DOHH2 (cell line): ENCODE measurements around the gene IPO9.
"Not testable (repeated sequence)": the region's sequence is repeated elsewhere in the genome, so short reads cannot be mapped to it uniquely, and the experiment has no call there.

Experiments used
- H3F3A ChIP-seq: fragments of 200-600 bp; sonication (generic), shearing (Covaris generic); 2 replicates; pipeline ENCODE4 v1.6.0; 2016; ENCODE audit warnings: antibody characterized with exemption, mild to moderate bottlenecking; ENCODE audit not compliant: control insufficient read depth, insufficient read depth
- H3K27ac ChIP-seq: fragments of 200-600 bp; sonication (generic); 2 replicates; pipeline ENCODE4 v1.5.1; 2014; ENCODE audit warnings: low read depth, mild to moderate bottlenecking, low read length, moderate library complexity
- H3K27me3 ChIP-seq: fragments of 200-600 bp; sonication (generic); 2 replicates; pipeline ENCODE4 v1.6.1; 2014; ENCODE audit warnings: mild to moderate bottlenecking, low read length, mixed read lengths; ENCODE audit not compliant: control insufficient read depth
- H3K36me3 ChIP-seq: fragments of 200-600 bp; sonication (generic); 2 replicates; pipeline ENCODE4 v1.6.1; 2014; ENCODE audit warnings: mild to moderate bottlenecking, low read length, moderate library complexity, mixed read lengths; ENCODE audit not compliant: control insufficient read depth
- H3K4me1 ChIP-seq: fragments of 200-600 bp; sonication (generic); 2 replicates; pipeline ENCODE4 v1.6.1; 2014; ENCODE audit warnings: mild to moderate bottlenecking, low read length, mixed read lengths; ENCODE audit not compliant: control insufficient read depth
- H3K4me2 ChIP-seq: fragments of 200-600 bp; sonication (generic); 2 replicates; pipeline ENCODE4 v1.6.0; 2014; ENCODE audit warnings: mild to moderate bottlenecking, low read length, moderate library complexity
- H3K4me3 ChIP-seq: fragments of 200-600 bp; sonication (generic); 2 replicates; pipeline ENCODE4 v1.5.1; 2014; ENCODE audit warnings: mild to moderate bottlenecking, low read length, mixed read lengths
- H3K79me2 ChIP-seq: fragments of 200-600 bp; sonication (generic); 2 replicates; pipeline ENCODE4 v1.6.1; 2014; ENCODE audit warnings: mild to moderate bottlenecking, low read length, mixed read lengths; ENCODE audit not compliant: control insufficient read depth
- H3K9me2 ChIP-seq: fragments of 200-600 bp; sonication (generic); replicated peaks from 2 replicates; pipeline ENCODE4 v1.6.1; 2014; ENCODE audit warnings: mild to moderate bottlenecking, low read length, mixed read lengths; ENCODE audit not compliant: control insufficient read depth
- H3K9me3 ChIP-seq: fragments of 200-600 bp; sonication (generic); 2 replicates; pipeline ENCODE4 v1.6.1; 2014; ENCODE audit warnings: antibody characterized with exemption, low read length, mixed read lengths; ENCODE audit not compliant: control insufficient read depth, insufficient read depth
- H4K20me1 ChIP-seq: fragments of 200-600 bp; sonication (generic); 2 replicates; pipeline ENCODE4 v1.6.0; 2014; ENCODE audit warnings: low read depth, mild to moderate bottlenecking, antibody characterized with exemption, low read length, moderate library complexity; ENCODE audit not compliant: control insufficient read depth, insufficient read depth
- CTCF ChIP-seq: fragments of 200-600 bp; sonication (generic); IDR thresholded peaks from one replicate; pipeline ENCODE4 v1.5.1; 2014; ENCODE audit warnings: antibody characterized with exemption, mild to moderate bottlenecking, low read depth, low read length; ENCODE audit not compliant: poor library complexity, severe bottlenecking
- EZH2phosphoT487 ChIP-seq: fragments of 200-600 bp; sonication (generic); IDR thresholded peaks from 2 replicates; pipeline ENCODE4 v1.6.1; 2017; ENCODE audit warnings: borderline replicate concordance, mild to moderate bottlenecking, antibody characterized with exemption, low read length, moderate library complexity, mixed read lengths

The IPO9 gene

DNA sequence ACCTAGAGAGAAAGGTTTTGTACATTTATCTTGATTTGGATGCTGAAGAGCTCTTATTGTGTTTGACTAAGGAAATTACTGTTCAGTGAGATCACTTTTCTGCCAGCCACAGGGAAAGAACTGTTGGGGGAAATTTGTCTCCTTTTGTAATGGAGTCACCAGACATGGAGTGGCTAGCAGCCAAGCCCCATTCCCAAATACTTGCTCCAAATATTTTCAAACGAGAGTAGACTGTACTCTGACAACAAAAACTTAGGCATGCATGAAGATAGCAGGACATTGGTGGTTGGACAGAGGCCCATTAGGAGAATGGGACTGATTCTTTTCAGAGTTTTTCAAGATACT lies 21.1 kb downstream of the IPO9 start:
- H3K4me2 ChIP-seq = no peak overlapping the region
- H3K79me2 ChIP-seq = peaks cover 42% of the 10 kb centered on the region
- H3F3A ChIP-seq = no peaks in the 10 kb centered on the region; the same call in 1 of the 2 replicates
- TF ChIP-seq CTCF = no peak
- no peak for TF ChIP-seq EZH2phosphoT487
- H4K20me1 ChIP-seq = peaks cover 6% of the 10 kb centered on the region; the same call in 1 of the 2 replicates
- H3K4me3 ChIP-seq = no peak overlapping the region
- H3K27ac ChIP-seq = no peak overlapping the region
- peaks cover 82% of the 10 kb centered on the region for H3K36me3 ChIP-seq
- no peaks in the 10 kb centered on the region for H3K27me3 ChIP-seq
- H3K9me3 ChIP-seq = no peaks in the 10 kb centered on the region
- no peaks in the 10 kb centered on the region for H3K4me1 ChIP-seq
- H3K9me2 ChIP-seq = no peaks in the 10 kb centered on the region

GRCh38 chr1:201851949-201852348 lies 23.0 kb downstream of the IPO9 start:
- no peak overlapping the region for H3K27ac ChIP-seq
- no peaks in the 10 kb centered on the region for H3K4me1 ChIP-seq
- no peaks in the 10 kb centered on the region for H3K9me3 ChIP-seq
- no peak overlapping the region for H3K4me2 ChIP-seq
- no peaks in the 10 kb centered on the region for H3K9me2 ChIP-seq
- H3K27me3 ChIP-seq = no peaks in the 10 kb centered on the region
- no peaks in the 10 kb centered on the region; the same call in 1 of the 2 replicates for H3F3A ChIP-seq
- H3K79me2 ChIP-seq = peaks cover 23% of the 10 kb centered on the region
- H4K20me1 ChIP-seq = peaks cover 6% of the 10 kb centered on the region; the same call in 1 of the 2 replicates
- no peak overlapping the region for H3K4me3 ChIP-seq
- peaks cover 96% of the 10 kb centered on the region for H3K36me3 ChIP-seq
- TF ChIP-seq CTCF (no peak), EZH2phosphoT487 (no peak)

DNA sequence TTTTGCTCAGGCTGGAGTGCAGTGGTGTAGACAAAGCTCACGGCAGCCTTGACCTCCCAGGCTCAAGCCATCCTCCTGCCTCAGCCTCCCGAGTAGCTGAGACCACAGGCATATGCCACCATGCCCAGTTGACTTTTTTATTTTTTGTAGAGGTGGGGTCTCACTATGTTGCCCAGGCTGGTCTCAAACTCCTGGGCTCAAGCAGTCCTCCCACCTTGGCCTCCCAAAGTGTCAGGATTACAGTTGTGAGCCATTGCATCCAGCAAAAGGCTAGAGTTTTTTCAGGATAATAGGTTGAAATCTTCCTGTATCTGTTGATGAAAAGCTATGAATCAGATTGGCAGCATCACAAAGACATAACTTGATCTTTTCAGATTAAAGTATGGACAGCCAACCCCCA lies 27.8 kb downstream of the IPO9 start:
- not testable (repeated sequence) for H3F3A ChIP-seq, H3K4me2 ChIP-seq, H3K9me3 ChIP-seq, H3K9me2 ChIP-seq, H3K4me1 ChIP-seq, H3K27me3 ChIP-seq, H3K79me2 ChIP-seq, H3K4me3 ChIP-seq, H4K20me1 ChIP-seq, H3K27ac ChIP-seq
- peaks cover 91% of the 10 kb centered on the region for H3K36me3 ChIP-seq

DNA sequence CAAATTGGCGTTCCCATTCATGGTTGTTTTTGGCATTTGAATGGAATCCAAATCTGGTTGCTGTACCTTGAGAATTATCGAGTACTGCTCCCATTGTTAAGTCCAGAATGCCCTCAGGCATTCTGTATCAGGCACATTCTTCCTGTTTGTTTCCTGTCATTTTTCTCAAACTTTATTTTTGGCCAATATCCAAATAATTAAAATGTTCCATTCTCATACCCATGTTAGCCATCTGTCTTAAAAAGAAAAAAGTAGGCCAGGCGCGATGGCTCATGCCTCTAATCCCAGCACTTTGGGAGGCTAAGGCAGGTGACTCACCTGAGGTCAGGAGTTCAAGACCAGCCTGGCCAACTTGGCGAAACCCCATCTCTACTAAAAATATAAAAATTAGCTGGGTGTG lies 30.5 kb downstream of the IPO9 start:
- Histone ChIP-seq H3K4me3 (no peak overlapping the region), H3K36me3 (peaks cover 85% of the 10 kb centered on the region), H3K27me3 (no peaks in the 10 kb centered on the region), H3K9me3 (no peaks in the 10 kb centered on the region), H3K27ac (no peak overlapping the region), H3K79me2 (no peaks in the 10 kb centered on the region), H3K9me2 (no peaks in the 10 kb centered on the region), H4K20me1 (no peaks in the 10 kb centered on the region), H3F3A (no peaks in the 10 kb centered on the region), H3K4me1 (no peaks in the 10 kb centered on the region), H3K4me2 (no peak overlapping the region)
- no peak for TF ChIP-seq CTCF
- TF ChIP-seq EZH2phosphoT487 = no peak
